ENCODE results near the gene PPP1R7.

- TF ChIP-seq USF1 (CRISPR knock-in tag; IDR thresholded peaks at IDR 0.05) (no peak), CTCF (IDR thresholded peaks at IDR 0.05 in 2 of 3, conservative IDR thresholded peaks at IDR 0.05 in 1 of 3; ENCODE audit: insufficient read depth in 2 of 3, low read depth in 1 of 3, low read length in 3 of 3) (no peak), MAFF (IDR thresholded peaks at IDR 0.05; ENCODE audit: low read length) (no peak), MXD1 (CRISPR knock-in tag; IDR thresholded peaks at IDR 0.05; ENCODE audit: borderline replicate concordance, poor library complexity, severe bottlenecking) (no peak), ID3 (CRISPR knock-in tag; IDR thresholded peaks at IDR 0.05) (no peak), ID3 (tag; IDR thresholded peaks at IDR 0.05) (no peak), ZNF24 (IDR thresholded peaks at IDR 0.05) (no peak), MYC (IDR thresholded peaks at IDR 0.05; ENCODE audit: low read depth, low read length) (no peak), MYC (CRISPR knock-in tag; IDR thresholded peaks at IDR 0.05; ENCODE audit: borderline replicate concordance, low read depth) (no peak)
Measured at GRCh38 chr2:241128266-241128665, 22.0 kb upstream of the PPP1R7 start.

All from K562 (cell line).